Smooth muscle cell of the brain vasculature (primary cell): ENCODE results near the gene TPX2.
"Not testable (repeated sequence)": the region's sequence is repeated elsewhere in the genome, so short reads cannot be mapped to it uniquely, and the experiment has no call there.

Experiments
- DNase-seq: peaks from one replicate; pipeline ENCODE4 v3.0.0-alpha.2; 2012; ENCODE audit warnings: low read depth, low spot score

TPX2 gene

GRCh38 chr20:31811796-31812728 lies 73.0 kb downstream of the TPX2 start:
- peak; percentile 84 for DNase-seq

DNA sequence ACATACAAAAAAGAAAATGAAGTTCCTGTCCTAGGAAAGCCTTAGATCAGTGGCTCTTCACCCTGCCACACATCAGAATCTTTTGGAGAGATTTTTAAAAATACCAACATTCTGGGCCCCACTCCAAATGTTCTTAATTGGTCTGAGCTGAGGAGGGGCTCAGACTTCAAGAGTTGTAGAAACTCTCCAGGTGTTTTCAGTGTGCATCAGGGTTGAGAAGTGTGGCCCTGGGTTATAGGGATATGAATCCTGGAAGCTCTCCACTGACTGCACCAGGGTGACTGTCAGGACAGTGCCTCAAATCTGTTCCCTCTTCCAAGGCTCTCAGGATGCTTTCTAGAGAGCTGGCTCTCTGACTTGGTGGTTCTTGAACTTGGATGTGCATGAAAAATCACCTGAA lies 74.5 kb downstream of the TPX2 start:
- no peak for DNase-seq

GRCh38 chr20:31814142-31814541 lies 75.1 kb downstream of the TPX2 start:
- DNase-seq = not testable (repeated sequence)

DNA sequence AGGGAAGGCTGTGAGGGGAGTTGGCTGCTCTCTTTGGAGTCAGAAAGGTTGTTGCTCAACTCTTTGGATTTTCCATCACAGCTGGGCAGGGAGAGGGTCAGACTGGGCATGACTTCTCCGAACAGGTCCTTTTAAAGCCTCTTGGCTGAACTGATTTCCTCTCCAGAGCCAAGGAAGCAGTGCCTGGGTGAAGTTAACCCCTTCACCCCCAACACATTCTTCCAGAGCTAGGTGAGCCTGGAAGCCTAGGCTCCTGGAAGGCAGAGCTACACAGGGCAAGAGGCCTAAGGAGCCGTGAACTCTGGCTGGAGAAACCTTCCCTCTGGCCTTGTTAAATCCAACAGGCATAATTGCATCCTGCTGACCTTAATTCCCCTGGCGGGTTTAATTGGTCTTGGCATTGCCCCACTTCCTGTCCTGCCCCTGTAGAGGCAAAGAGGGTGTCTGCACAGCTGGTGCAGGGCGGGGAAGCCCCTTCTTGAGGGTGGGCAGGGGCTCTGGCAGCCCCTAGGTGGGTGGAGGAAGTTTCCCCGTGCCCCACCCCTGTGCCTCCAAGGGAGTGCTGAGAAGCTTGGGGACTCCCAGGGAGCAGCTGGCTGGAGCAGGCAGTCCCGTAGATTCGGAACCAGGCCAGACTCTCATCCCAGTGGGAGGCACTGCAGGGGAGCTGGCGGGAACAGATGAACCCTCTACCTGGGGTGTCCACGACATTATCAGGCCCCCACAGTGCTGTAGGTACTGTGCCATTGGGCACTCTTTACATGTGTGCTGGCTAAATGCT lies 76.5 kb downstream of the TPX2 start:
- DNase-seq = no peak

DNA sequence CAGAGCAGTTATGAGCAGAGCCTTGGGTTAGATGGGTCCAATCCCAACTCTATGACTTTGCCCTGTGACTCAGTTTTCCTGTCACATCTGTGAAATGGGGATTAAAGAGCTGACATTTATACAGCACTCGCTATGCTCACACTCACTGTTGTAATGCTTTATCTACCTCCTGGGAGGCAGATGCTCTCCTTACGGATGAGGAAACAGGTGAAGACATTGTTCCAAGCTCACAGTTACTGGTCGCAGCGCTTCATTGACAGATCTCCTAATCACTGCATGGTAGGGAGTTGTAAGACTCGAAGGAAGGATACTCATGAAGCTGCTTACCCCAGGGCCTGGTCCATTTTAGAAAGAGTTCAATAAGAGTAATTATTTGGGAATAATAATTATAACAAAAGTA lies 77.1 kb downstream of the TPX2 start:
- DNase-seq = no peak

GRCh38 chr20:31817461-31817860 lies 78.4 kb downstream of the TPX2 start:
- DNase-seq = no peak

GRCh38 chr20:31818376-31818908 lies 79.4 kb downstream of the TPX2 start:
- DNase-seq = no peak

- DNase-seq = no peak
Measured at GRCh38 chr20:31819083-31819784, 80.1 kb downstream of the TPX2 start, which contains the start of gene MYLK2. Gene MYLK2 (plus strand): TSS chr20:31819356. CDS start chr20:31819581, 225 bp downstream.

GRCh38 chr20:31820228-31820627 lies 81.1 kb downstream of the TPX2 start:
- no peak for DNase-seq

DNA sequence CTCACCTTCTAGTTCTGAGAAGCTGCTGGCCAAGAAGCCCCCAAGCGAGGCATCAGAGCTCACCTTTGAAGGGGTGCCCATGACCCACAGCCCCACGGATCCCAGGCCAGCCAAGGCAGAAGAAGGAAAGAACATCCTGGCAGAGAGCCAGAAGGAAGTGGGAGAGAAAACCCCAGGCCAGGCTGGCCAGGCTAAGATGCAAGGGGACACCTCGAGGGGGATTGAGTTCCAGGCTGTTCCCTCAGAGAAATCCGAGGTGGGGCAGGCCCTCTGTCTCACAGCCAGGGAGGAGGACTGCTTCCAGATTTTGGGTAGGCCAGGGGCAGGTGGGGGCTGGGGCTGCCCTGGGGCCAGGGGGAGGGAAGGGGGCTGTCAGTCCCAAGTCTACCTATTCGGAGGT lies 82.3 kb downstream of the TPX2 start:
- DNase-seq = no peak

DNA sequence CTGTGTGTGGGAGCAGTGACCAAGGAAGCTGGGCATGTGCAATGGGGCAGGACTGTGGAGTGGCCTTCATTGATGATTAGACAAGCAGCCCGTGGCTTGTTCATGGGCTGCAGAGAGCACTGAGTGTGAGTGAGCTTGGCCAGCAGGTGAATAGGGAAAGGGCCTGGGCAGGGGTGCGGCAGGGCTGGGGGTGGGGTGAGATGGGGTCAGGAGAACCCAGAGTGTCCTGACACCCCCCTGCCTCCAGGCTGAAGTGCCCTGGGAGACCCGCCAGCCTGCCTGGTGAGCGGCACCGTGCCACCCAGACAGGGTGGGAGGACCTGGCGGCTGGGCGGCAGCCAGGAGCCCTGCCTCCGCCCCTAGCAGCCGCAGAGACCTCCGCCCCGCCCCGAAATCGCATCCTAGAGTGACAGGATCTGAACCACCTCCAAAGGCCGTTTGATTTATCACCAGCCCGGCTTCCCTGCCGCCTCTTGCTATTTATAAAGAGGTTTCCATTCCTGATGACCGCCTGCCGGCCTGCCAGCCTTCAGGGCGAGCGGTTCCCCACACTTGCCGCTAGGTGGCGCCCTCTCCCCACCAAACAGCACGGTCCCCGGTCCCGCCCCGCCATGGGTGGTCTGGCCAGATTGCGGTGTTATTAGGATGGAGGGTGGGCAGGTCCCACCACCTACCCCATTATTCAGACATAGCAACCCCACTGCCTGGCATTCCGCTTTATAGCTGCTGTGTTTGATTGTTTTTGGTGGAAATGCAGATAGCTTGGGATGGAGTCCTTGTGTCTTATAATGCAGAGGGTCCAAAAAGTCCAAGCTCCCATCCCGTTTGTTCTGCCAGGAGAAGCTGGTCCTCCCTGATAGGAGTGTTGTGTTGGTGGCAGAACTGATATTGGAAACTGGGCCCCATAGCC lies 83.6 kb downstream of the TPX2 start:
- DNase-seq = no peak

GRCh38 chr20:31823360-31824124 lies 84.5 kb downstream of the TPX2 start:
- no peak for DNase-seq

DNA sequence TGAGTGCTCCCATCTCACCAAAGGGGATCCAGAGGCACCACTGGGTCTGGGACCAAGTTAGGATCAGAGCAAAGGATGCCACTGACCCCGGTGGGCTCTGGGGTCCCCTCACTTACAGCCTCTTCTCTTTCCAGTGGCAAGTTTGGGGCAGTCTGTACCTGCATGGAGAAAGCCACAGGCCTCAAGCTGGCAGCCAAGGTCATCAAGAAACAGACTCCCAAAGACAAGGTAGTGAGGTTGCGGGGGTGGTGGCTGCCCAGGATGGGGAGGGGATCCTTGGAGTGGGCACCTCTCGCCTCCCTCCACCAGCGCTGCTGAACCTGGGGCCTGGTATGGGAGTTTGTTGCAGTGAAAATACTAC lies 85.0 kb downstream of the TPX2 start:
- no peak for DNase-seq

DNA sequence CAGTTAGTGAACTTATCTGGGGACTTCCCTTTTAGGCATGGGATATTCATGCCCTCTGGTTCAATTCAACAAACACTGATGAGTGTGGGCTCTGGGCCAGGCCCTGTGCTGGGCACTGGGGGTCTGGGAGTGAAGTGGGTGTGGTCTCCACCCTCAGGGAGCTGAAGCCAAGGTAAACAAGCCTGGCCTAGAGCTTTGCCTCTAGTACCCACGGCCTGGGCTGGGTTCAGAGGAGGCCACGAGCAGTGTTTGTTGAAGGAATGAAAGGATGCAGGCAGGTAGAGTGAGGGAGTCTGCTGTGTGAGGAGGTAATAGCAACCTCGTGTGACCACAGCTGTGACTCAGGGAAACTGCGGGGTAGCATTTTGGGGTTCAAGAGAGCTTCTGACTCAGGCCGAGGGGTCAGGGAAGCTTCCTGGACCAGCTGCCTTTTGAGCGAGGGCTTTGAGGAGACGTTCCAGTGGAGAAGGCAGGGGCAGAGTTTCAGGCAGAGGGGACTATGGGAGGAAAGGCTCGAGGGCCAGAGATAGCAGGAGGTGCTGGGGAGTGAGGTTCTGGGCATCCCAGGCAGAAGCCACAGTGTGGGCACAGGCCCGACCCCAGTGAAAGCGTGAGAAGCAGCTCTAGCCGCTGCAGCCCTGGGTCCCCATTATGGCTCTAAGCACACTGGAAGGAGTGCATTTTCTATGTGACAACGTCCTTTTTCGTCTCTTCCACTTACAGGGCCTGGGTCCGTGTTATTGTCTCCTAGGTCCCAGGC lies 85.6 kb downstream of the TPX2 start:
- DNase-seq = no peak

DNA sequence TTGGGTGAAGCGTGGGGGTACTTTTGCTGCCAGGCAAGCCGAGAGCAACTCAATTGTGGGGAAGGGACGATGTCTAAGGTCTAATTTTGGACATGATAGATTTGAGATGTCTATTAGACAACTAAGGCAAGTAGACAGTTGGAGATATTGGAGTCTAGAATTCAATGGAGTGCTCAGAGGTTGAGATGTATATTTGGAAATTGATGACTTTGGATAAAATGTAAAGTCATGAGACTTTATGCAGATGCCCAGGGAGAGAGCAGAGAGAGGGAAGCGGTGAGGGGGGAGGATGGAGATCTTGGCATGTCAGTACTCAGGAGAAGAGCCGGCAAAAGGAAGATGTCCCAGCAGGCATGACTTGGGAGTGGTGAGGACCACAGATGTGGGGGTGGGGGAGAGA lies 87.0 kb downstream of the TPX2 start:
- DNase-seq = no peak

DNA sequence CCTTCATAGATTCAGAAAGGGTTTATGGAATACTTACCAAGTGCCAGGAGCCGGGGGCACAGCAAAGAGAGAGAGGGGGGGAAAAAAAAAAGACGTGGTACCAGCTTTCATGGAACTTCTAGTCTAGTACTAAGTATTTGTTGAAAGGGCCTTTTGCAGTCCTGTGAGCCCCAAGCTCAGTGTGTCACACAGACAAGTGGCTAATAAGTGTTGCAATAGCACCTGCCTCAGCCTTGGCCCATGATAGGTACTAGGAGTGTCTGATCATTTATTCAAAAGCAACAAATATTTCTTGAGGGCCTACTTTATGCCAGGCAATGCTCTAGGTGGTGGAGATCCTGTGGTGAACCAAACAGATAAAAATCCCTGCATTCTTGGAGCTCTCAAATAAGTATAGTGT lies 88.0 kb downstream of the TPX2 start:
- DNase-seq = no peak

GRCh38 chr20:31828016-31828415 lies 88.9 kb downstream of the TPX2 start:
- not testable (repeated sequence) for DNase-seq

DNA sequence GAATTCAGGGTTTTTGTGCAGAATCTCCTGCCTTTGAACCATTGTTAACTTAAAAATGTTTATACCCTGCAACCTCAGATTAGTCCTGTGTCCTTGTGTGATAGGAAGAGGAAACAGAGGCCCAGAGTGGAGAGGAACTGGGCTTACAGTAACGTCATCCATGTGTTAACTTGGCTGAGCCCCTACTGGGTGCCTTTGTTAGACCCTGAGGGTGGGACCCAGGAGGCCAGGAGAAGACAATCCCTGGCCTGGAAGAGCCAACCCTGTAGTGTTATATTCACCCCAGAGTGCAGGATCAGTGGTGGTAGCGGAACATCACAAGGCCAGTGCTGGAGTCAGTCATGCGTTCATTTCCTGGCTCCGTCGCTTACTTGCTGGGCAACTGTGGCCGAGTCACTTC lies 90.6 kb downstream of the TPX2 start:
- no peak for DNase-seq

DNA sequence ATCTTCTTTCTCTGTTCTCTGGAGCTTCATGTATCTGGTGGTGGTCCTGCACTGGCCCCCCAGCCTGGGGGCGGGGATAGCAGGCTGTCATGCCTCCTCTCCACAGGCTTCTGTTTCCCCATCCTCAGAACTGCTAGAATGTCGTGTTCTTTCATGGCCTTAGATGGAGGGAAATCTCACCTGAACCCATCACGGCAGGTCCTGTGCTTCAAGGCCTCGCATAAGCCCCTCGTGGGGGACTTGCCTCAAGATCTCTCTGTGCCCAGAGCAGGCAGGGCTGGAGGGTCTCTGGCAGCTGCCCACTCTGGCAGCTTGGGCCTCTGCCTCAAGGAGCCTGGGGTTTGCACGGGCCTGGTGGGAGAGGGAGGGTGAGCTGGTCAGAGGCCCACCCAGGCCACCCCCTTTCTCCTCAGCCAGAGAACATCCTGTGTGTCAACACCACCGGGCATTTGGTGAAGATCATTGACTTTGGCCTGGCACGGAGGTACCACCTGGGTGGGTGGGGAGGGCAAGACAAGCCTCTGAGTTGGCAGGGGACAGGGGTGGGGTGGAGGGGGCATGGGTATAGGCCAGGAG lies 91.4 kb downstream of the TPX2 start:
- no peak for DNase-seq
